Left lobe of liver (tissue), 2 donors: ENCODE data around the gene CDC34. TPM values are rescaled to one million over a fixed set of nuclear protein-coding genes. Genes with fewer than 3 reads are reported as not detected.
A peak's percentile ranks its signal among the peaks of the same experiment; 100 is the strongest.
"Not testable (repeated sequence)": the region's sequence is repeated elsewhere in the genome, so short reads cannot be mapped to it uniquely, and the experiment has no call there.

Source experiments
- ATAC-seq: fragments of 200-7000 bp; cut with Tn5 transposase; one replicate; pipeline ENCODE4 v1.9.1; 2020; ENCODE audit warnings: mild to moderate bottlenecking, moderate library complexity
- DNase-seq: peaks from one replicate; pipeline ENCODE4 v3.0.0-alpha.2; 2020; ENCODE audit warnings: low spot score
- total RNA-seq: library from RNA; stranded (reverse); gene quantifications from one replicate; pipeline ENCODE4 v1.2.1, GENCODE V29; 2021
- donor health status: DM: no; HTN: no; CAD: no; lungs with moderate emphysema.
- donor health status: DM: no; HTN: yes; CAD: no.

Gene CDC34
- total RNA-seq, 1 donor from 2014 or later, result 53.5 TPM

- ATAC-seq, result peak; percentile 68
- no peak for DNase-seq
These were observed 52.9 kb downstream of the CDC34 start for GRCh38 chr19:584240-585001.

- ATAC-seq, result not testable (repeated sequence)
These were observed 53.6 kb downstream of the CDC34 start for GRCh38 chr19:585146-585545.

GRCh38 chr19:585551-586110, 54.1 kb downstream of the CDC34 start:
- ATAC-seq, result no peak
- no peak for DNase-seq

More at GRCh38 chr19:585146-585545, 53.6 kb downstream of the CDC34 start:
- DNase-seq, result not testable (repeated sequence)

GRCh38 chr19:588093-588740, 56.7 kb downstream of the CDC34 start:
- DNase-seq (peak; percentile 64), ATAC-seq (peak; percentile 43)

- no peak for ATAC-seq
- no peak for DNase-seq
These were observed 57.5 kb downstream of the CDC34 start for GRCh38 chr19:588741-589692.

- no peak for DNase-seq
- no peak for ATAC-seq
These were observed 58.3 kb downstream of the CDC34 start, which contains the start of gene HCN2 for GRCh38 chr19:589693-590395. Gene HCN2 (plus strand): TSS chr19:589881. CDS start chr19:589946, 65 bp downstream.

- DNase-seq, result no peak
- ATAC-seq, result no peak
These were observed 58.8 kb downstream of the CDC34 start for GRCh38 chr19:590396-590745.

GRCh38 chr19:590750-591098, 59.2 kb downstream of the CDC34 start:
- ATAC-seq (no peak), DNase-seq (no peak)

GRCh38 chr19:591099-591958, 59.8 kb downstream of the CDC34 start:
- ATAC-seq (peak; percentile 77), DNase-seq (no peak)

Other genes with a start within 250 kb of the CDC34 start
- gene PLPP2, start 240.4 kb upstream of the CDC34 start, total RNA-seq, result 1.8 TPM
- 4.6 TPM for gene MIER2, start 187.0 kb upstream of the CDC34 start, total RNA-seq
- gene C2CD4C, start 122.6 kb upstream of the CDC34 start, total RNA-seq, result 0.33 TPM
- 57.8 TPM for gene SHC2, start 70.7 kb upstream of the CDC34 start, total RNA-seq
- 0.53 TPM for gene MADCAM1, start 35.3 kb upstream of the CDC34 start, total RNA-seq
- 10.4 TPM for gene TPGS1, start 24.3 kb upstream of the CDC34 start, total RNA-seq
- 0.33 TPM for gene GZMM, start 12.3 kb downstream of the CDC34 start, total RNA-seq
- 98.2 TPM for gene BSG, start 40.8 kb downstream of the CDC34 start, total RNA-seq
- gene HCN2, start 58.1 kb downstream of the CDC34 start, total RNA-seq, result 0.30 TPM
- 51.8 TPM for gene POLRMT, start 101.8 kb downstream of the CDC34 start, total RNA-seq
- 0.30 TPM for gene FGF22, start 108.1 kb downstream of the CDC34 start, total RNA-seq
- 22.2 TPM for gene RNF126, start 131.5 kb downstream of the CDC34 start, total RNA-seq
- 4.3 TPM for gene FSTL3, start 144.6 kb downstream of the CDC34 start, total RNA-seq
- gene PRSS57, start 163.7 kb downstream of the CDC34 start, total RNA-seq, result not detected
- gene PALM, start 177.2 kb downstream of the CDC34 start, total RNA-seq, result 6.6 TPM
- 0.18 TPM for gene MISP, start 219.4 kb downstream of the CDC34 start, total RNA-seq